Stomach (tissue), 9 donors: Measurements from ENCODE around the gene YKT6. TPM values are rescaled to one million over a fixed set of nuclear protein-coding genes. Genes with fewer than 3 reads are reported as not detected.

Source experiments
- DNase-seq, 2 donors: peaks; one replicate each; pipeline versions ENCODE4 v3.0.0 to v3.0.0-alpha.2; 2013 to 2019
- H3K27ac ChIP-seq, 5 donors: fragments of 200-600 bp in 4 of 5; sonication (generic) in 4 of 5; one replicate each; pipeline ENCODE4 v1.5.1; 2013 to 2019; ENCODE audit warnings: mild to moderate bottlenecking in 1 of 5, moderate library complexity in 1 of 5
- H3K27me3 ChIP-seq, 3 donors: fragments of 200-600 bp; sonication (generic); one replicate each; pipeline ENCODE4 v1.5.1; 2017 to 2019; ENCODE audit warnings: mixed run types in 1 of 3
- H3K36me3 ChIP-seq, 4 donors: fragments of 200-600 bp; sonication (generic); 1 replicate in 3 of 4; 2 replicates in 1 of 4; pipeline ENCODE4 v1.5.1; 2016 to 2019
- H3K4me1 ChIP-seq, 4 donors: fragments of 200-600 bp; sonication (generic); one replicate each; pipeline ENCODE4 v1.5.1; 2016 to 2019
- H3K4me3 ChIP-seq, 4 donors: fragments of 200-600 bp; sonication (generic) in 3 of 4; one replicate each; pipeline ENCODE4 v1.5.1; 2016 to 2019; ENCODE audit warnings: mild to moderate bottlenecking in 1 of 4
- H3K9me3 ChIP-seq, 4 donors: fragments of 200-600 bp; sonication (generic); one replicate each; pipeline ENCODE4 v1.5.1; 2016 to 2019
- CTCF ChIP-seq, 7 experiments: fragments of 450-650 bp in 4 of 7; fragments of 200-600 bp in 3 of 7; sonication (generic) in 3 of 7; IDR thresholded peaks; one replicate each; pipeline ENCODE4 v1.5.1; 2016 to 2019; ENCODE audit warnings: antibody characterized with exemption in 7 of 7, control low read depth in 2 of 7, mild to moderate bottlenecking in 1 of 7
- EP300 ChIP-seq: sonication (generic); formaldehyde crosslinking; IDR thresholded peaks from one replicate; pipeline ENCODE4 v1.6.1; 2017; ENCODE audit warnings: antibody characterized with exemption
- POLR2A ChIP-seq, 4 donors: fragments of 450-650 bp; IDR thresholded peaks; one replicate each; pipeline ENCODE4 v1.6.1; 2016; ENCODE audit warnings: antibody characterized with exemption in 4 of 4, control low read depth in 2 of 4, mild to moderate bottlenecking in 1 of 4, moderate library complexity in 1 of 4
- POLR2AphosphoS5 ChIP-seq, 3 donors: sonication (generic); formaldehyde crosslinking; IDR thresholded peaks; one replicate each; pipeline ENCODE4 v1.6.1; 2016; ENCODE audit warnings: antibody characterized with exemption in 3 of 3
- WGBS, 5 donors: extraction: QIAGEN DNeasy Blood & Tissue Kit in 3 of 5; methylation state at CpG; one replicate each; pipeline versions ENCODE4 v1.1.5 to v1.1.7; 2013 to 2018; 5-methylcytosine and 5-hydroxymethylcytosine counted together
- intact Hi-C: fragments of 100-400 bp; cut with DNase I; formaldehyde crosslinking; loops from one replicate; pipeline ENCODE4 v1.15.1; 2023; ENCODE audit warnings: low total_unique reads
- polyA plus RNA-seq, 3 donors: library from polyadenylated mRNA; stranded (reverse); fragments of 200-250 nt; gene quantifications; one replicate each; pipeline ENCODE4 v1.2.3, GENCODE V29; 2013
- total RNA-seq, 5 donors: library from RNA; depleted of rRNA; stranded (reverse); fragments of >200 nt; gene quantifications; one replicate each; pipeline versions ENCODE4 v1.1.0 to v1.2.3, GENCODE V29; 2014 to 2016
- donor health status: healthy with polysubstance abuse.
- donor health status: Bipolar disorder and iron deficiency.
- donor health status: healthy.

YKT6 gene
- total and polyA plus RNA-seq, 8 donors: 35.3 to 86.9 (median 52.2) TPM

- DNase-seq: no peak
- H3K4me1 ChIP-seq: no peaks in the 10 kb centered on the region
- H3K36me3 ChIP-seq: no peaks in the 10 kb centered on the region
- no peak for TF ChIP-seq POLR2AphosphoS5 (IDR thresholded peaks at IDR 0.05)
- TF ChIP-seq POLR2A (IDR thresholded peaks at IDR 0.05): no peak
- no peak for TF ChIP-seq CTCF (IDR thresholded peaks at IDR 0.05)
- TF ChIP-seq EP300: no peak
- no peak overlapping the region for H3K27ac ChIP-seq
- 74 to 92% (median 86%) methylated on average over 4 to 5 of the region's 5 CpGs for WGBS, 5 donors
- intact Hi-C loops: no loop called here
- no peak overlapping the region for H3K4me3 ChIP-seq
- peaks cover 0 to 3% (median 0%) of the 10 kb centered on the region in 3 donors for H3K27me3 ChIP-seq
- H3K9me3 ChIP-seq: no peaks in the 10 kb centered on the region
Measured at GRCh38 chr7:44159824-44160630, 40.8 kb upstream of the YKT6 start.

GRCh38 chr7:44161371-44161770 is 39.4 kb upstream of the YKT6 start:
- Histone ChIP-seq H3K4me3 (no peak overlapping the region), H3K27me3 (peaks cover 0 to 3% (median 0%) of the 10 kb centered on the region in 3 donors), H3K9me3 (no peaks in the 10 kb centered on the region), H3K4me1 (no peaks in the 10 kb centered on the region), H3K27ac (no peak overlapping the region), H3K36me3 (no peaks in the 10 kb centered on the region)
- intact Hi-C loops: no loop called here
- DNase-seq: no peak
- TF ChIP-seq POLR2AphosphoS5 (IDR thresholded peaks at IDR 0.05) (no peak), EP300 (no peak), POLR2A (IDR thresholded peaks at IDR 0.05) (no peak), CTCF (IDR thresholded peaks at IDR 0.05) (no peak)
- 95 to 100% (median 97%) methylated on average over 2 of the region's 2 CpGs for WGBS, 5 donors

- H3K9me3 ChIP-seq: no peaks in the 10 kb centered on the region
- no peaks in the 10 kb centered on the region for H3K4me1 ChIP-seq
- no peaks in the 10 kb centered on the region for H3K36me3 ChIP-seq
- no peaks in the 10 kb centered on the region for H3K27me3 ChIP-seq
- no peak for DNase-seq
- WGBS, 5 donors: 76 to 89% (median 84%) methylated on average over 4 of the region's 4 CpGs
- TF ChIP-seq POLR2AphosphoS5 (IDR thresholded peaks at IDR 0.05) (no peak), CTCF (IDR thresholded peaks at IDR 0.05) (no peak), POLR2A (IDR thresholded peaks at IDR 0.05) (no peak), EP300 (no peak)
- H3K4me3 ChIP-seq: no peak overlapping the region
- intact Hi-C loops: no loop called here
- H3K27ac ChIP-seq: no peak overlapping the region
Measured at GRCh38 chr7:44162179-44162578, 38.6 kb upstream of the YKT6 start.

GRCh38 chr7:44162785-44163395 is 37.9 kb upstream of the YKT6 start:
- Histone ChIP-seq H3K27me3 (no peaks in the 10 kb centered on the region), H3K9me3 (no peaks in the 10 kb centered on the region), H3K4me3 (no peak overlapping the region), H3K36me3 (no peaks in the 10 kb centered on the region), H3K4me1 (no peaks in the 10 kb centered on the region), H3K27ac (no peak overlapping the region)
- TF ChIP-seq POLR2A (IDR thresholded peaks at IDR 0.05) (no peak), CTCF (IDR thresholded peaks at IDR 0.05) (no peak), EP300 (no peak), POLR2AphosphoS5 (IDR thresholded peaks at IDR 0.05) (no peak)
- intact Hi-C loops: no loop called here
- WGBS, 5 donors: 70 to 84% (median 80%) methylated on average over 1 of the region's 1 CpG
- no peak for DNase-seq
